ENCODE data around the gene PSME3IP1.
A peak's percentile ranks its signal among the peaks of the same experiment; 100 is the strongest.
"Not testable (repeated sequence)": the region's sequence is repeated elsewhere in the genome, so short reads cannot be mapped to it uniquely, and the experiment has no call there.

PSME3IP1 gene, protein sequence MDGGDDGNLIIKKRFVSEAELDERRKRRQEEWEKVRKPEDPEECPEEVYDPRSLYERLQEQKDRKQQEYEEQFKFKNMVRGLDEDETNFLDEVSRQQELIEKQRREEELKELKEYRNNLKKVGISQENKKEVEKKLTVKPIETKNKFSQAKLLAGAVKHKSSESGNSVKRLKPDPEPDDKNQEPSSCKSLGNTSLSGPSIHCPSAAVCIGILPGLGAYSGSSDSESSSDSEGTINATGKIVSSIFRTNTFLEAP

DNA sequence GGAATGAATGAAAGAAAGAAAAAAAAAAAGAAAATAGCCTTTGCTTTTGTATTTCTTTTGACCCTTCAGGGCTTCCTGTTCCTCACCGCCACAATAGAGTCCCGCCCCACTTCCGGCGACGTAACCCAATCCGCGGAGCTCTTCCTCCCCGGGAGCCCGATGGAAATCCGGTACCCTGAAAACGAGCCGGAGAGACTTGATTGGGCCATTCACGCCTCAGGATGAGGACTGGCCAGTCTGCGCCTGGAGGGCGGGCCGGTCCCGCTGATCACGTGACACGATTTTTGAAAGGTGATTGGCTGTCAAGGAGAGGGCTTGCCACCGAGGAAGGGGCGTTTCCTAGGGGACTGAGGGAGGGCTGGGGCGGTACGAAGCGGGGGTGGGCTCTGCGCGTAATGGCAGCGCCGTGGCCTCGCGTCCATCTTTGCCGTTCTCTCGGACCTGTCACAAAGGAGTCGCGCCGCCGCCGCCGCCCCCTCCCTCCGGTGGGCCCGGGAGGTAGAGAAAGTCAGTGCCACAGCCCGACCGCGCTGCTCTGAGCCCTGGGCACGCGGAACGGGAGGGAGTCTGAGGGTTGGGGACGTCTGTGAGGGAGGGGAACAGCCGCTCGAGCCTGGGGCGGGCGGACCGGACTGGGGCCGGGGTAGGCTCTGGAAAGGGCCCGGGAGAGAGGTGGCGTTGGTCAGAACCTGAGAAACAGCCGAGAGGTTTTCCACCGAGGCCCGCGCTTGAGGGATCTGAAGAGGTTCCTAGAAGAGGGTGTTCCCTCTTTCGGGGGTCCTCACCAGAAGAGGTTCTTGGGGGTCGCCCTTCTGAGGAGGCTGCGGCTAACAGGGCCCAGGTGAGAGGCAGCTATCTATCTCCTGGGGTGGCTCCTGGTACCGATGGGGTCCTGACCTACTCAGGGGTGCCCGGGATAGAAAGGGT lies at the start of gene PSME3IP1, which contains the start of gene RSPRY1:
Gene PSME3IP1, minus strand, starts transcription at position 95 of the 927 bp plus-strand sequence. CDS start 12,185 bp downstream, outside the sequence.
Gene RSPRY1, plus strand, starts transcription at position 385 of the 927 bp plus-strand sequence. CDS start 18,330 bp downstream, outside the sequence.
- DNase-seq = peak; percentile 99

DNA sequence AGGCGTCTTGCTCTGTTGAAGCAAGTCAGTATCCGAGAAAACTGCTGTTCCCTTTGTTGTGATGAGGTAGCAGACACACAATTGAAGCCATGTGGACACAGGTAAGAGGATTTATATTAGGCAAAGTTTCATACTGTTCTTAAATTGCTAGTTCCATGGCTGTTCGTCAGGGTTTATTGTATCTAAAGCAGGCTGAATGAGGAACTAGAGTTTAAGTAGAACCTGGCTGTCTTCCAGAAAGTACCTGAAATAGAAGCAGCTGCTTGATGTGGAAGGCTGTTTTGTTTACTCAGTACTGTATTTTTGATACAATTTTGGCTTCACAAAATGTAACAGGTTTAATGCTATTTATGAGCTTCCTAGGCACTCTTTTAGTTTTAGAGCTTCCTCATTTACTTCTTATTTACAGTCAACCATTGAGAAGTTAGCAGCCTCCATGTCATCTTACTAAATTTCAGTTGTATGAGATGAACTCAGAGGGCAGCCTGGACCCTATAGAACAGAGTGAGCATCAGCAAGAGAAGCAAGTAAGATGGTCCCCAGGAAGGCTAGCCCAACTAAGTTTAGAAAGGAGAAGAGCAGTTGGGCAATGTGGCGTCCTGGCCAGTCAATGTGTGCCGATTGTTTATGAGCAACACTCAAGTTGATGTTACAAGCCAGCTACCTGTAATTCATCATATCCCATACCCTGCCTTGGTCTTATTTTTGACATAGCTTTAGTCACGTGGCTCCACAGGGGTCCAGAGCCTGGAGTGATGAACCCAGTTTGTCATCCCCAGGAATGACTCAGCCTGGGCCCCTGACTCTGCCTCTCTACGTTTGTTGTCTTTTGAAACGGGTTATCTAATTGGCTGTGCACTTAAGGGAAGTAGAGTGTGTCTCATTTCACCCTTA lies 49.5 kb upstream of the PSME3IP1 start:
- DNase-seq = peak; percentile 26

DNA sequence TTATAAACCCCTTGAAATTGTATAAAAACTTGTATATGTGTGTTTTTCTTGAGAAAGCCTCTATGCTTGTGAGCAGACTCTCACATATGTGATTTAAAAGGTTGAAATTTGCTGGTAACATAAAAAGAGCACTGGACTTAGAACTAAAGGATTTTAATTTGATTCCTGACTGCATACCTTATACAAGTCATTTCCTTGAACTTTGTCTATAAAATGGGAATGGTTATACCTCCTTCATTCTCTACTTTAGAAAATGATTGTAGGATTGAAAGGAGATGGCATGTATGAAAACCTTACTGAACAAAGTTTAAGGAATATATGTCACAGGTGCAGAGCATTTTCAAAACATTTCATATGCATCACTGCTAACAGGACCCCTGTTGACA lies 48.9 kb upstream of the PSME3IP1 start:
- DNase-seq = no peak

DNA sequence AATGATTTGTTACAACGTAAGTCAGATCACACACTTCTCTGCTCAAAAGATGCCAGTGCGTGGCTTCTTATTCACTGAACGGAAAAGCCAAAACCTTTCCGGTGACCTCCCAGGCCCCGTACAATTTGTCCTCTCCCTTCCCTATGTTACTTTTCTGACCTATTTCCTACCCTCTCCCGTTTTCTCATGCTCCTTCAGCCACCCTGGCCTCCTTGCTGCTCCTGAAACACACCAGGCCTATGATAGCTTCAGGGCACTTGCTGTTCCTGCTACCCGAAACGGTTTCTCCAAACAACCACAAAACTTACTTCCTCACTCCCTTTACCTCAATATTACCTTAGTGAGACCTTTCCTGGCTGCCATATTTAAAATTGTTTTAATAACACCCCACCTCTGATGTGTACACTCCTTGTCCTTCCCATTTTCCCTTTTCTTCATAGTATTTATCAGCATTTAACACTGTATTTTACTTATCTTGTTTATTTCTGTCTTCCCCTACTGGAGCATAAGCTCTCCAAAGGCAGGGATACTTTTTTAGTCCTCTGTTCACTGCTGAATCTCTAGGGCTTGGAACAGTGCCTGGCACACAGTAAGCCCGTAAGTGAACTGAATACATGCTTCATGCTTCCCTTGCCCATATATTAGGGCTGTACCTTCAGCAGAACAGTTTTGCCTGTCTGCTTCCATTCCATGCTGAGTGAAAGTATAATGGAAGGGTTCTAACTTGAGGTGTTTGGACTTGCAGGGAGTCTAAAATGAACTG lies 48.3 kb upstream of the PSME3IP1 start:
- no peak for DNase-seq

DNA sequence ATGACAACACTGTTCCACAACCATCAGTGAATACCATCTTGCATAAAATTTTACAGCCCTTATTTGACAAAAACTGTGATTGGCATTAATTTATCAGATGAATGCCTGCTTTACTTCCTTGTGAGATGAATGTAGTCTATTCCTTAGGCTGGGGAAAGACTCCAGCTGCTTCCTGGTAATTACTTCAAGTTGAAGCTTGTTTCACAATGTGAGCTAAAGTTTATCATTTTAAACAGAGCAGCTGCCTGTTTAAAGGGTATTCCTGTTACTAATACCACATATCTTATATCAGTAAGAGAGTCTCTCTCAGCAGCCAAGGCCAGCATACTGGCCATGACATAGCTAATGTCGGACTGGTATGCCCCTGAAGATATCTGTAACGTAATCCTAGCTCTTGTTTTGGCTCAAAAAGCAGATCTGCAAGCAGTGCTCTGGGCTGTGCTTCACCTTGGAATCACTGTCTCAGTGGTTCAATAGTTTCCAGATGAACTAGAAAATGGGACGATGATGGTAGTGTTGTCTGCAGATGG lies 46.0 kb upstream of the PSME3IP1 start:
- no peak for DNase-seq

DNA sequence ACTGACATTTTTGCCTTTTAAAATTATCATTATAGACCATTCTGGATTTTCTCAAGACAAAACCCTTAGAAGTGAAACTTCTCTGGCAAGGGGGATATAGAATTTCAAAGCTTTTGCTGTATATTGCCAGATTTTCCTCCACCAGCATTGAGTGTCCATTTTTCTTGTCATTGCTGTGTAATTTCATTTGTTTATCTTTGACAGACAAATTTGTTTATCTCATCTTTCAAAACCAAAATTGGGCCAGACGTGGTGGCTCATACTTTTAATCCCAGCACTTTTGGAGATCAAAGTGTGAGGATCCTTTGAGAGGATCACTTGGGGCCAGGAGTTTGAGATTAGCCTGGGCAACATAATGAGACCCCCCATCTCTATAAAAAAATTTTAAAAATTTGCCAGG lies 43.2 kb upstream of the PSME3IP1 start:
- DNase-seq = no peak

DNA sequence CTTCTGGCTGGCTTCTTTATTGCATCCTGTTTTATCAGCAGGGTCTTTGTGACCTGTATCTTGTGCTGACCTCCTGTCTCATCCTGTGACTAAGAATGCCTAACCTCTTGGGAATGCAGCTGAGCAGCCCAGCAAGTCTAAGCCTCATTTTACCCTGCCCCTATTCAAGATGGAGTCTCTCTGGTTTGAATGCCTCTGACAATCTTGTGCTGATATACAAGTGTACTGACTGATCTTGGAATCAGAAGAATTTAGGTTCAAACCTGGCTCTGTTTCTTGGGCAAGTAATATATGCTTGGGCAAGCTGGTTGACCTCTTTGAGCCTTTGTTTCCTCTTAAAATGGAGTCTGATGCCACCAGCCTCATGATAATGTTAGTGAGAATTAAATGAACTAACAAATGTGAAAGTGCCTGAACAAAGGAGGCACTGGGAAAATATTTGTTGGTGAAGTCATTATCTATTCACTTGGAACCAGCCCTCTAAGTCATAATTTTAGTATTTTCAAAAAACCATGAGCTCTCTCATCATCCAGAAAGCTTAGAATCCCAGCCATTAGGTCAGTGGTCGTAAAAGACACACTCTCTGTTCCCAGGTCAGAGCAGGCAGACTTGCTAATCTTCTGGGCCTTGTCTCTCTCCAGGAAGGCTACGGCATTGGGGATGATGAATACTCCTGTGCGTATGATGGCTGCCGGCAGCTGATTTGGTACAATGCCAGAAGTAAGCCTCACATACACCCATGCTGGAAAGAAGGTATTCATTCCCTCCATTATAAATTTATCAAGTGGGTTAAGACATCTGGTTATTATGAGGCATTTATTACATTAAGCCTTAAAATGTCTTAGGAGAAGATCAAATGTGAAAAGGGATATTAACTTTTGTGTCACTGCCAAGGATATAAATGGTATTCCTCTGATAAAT lies 41.1 kb upstream of the PSME3IP1 start:
- DNase-seq = no peak

DNA sequence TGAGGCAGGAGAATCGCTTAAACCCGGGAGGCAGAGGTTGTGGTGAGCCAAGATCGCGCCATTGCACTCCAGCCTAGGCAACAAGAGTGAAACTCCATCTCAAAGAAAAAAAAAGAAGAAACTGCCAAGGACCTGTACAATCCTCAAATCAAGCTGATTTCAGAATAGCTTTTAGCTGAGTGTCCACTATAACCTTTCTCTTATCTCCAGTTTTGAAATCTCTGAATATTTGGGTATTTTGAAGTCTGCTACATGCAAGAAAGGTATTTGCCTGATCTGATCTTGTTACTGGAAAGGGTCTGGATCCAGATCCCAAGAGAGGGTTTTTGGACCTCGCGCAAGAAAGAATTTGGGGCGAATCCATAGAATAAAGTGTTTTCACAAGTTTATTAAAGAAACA lies 40.1 kb upstream of the PSME3IP1 start:
- no peak for DNase-seq

DNA sequence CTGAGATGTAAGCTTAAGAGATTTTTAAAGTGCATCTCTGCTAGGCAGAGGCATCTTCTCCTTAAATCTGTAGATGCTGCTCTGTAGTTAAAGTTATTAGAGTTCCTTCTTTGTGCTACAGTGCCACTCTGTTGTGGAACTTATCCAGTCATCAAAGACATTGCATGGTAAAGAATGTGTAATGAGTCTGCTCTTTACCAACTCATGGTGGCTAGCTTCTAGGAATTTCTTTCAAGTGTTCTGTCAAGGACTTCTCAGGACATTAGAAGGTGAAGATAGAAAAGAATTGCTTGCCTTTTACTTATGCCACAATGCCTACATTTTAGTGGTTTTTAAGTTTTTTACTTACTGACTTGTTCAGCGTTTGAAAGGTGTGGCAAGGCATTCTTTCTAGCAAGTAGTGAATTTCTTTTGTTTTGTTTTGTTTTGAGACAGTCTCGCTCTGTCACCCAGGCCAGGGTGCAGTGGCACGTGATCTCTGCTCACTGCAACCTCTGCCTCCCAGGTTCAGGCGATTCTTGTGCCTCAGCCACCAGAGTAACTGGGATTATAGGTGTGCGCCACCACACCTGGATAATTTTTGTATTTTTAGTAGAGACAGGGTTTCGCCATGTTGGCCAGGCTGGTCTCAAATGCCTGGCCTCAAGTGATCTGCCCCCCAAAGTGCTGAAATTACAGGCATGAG lies 39.0 kb upstream of the PSME3IP1 start:
- no peak for DNase-seq

DNA sequence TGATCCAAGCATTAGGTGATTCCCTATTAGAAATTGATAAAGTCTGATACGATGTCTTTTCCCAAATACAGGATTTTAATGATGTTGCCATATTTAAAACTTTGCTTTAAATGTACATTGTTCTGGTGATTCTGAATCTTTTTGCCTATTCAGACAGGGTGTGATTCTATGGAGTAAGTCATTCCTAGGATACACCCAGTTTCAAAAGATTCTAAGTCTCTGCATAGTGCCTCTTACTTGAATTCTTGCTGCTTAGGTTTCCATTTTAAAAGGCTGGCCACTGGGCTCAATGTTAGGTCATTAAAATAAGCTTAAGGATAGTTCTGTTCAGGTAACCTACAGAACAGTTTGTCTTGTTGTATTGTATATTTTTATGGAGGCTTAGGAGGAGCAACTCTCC lies 37.2 kb upstream of the PSME3IP1 start:
- DNase-seq = no peak

DNA sequence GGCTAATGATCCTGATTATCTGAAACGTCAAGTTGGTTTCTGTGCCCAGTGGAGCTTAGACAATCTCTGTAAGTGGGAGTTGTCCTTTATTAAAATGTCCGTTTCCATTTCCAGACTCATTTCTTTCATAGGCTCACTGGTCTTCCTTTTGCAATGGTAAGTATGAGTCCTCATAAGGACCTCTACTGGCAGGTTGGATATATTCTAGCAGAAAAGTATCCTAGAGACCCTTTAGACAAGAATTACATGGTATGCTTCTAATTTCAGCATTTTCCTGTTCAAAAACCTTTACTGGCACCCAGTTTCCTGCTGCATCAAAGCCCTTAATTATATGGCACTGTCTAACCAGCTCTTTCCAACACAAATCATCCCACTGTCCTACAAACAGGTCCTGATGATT lies 31.1 kb upstream of the PSME3IP1 start:
- no peak for DNase-seq

DNA sequence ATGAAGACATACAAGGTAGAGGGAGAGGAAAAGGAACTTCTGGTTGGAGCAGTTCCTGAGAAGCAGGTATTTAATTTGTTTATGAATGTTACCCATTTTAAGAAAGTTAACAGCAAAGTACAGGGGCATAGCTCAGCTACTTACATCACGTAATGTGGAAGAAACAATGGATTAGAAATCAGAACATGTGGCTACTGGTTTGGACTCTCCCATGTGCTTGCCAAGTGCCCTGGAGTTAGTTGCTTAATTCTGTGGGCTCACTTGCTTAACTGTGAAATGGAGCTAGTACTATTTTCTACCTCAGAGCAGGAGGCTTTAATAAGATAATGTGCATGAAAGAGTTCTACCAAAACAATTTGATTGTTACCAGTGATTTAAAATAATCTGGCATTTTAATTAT lies 27.6 kb upstream of the PSME3IP1 start:
- DNase-seq = no peak

DNA sequence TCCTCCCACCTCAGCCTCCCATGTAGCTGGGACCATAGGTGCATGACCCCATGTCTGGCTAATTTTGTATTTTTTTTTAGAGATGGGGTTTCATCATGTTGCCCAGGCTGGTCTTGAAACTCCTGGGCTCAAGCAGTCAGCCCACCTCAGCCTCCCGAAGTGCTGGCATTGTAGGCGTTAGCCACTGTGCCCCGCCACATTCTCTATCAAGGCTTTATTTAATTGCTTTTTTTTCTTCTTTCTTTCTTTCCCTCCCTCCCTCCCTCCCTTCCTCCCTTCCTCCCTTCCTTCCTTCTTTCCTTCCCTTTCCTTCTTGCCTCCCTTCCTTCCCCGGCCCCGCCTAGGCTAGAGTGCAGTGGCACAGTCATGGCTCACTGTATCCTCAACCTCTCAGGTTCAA lies 23.9 kb upstream of the PSME3IP1 start:
- DNase-seq = no peak

DNA sequence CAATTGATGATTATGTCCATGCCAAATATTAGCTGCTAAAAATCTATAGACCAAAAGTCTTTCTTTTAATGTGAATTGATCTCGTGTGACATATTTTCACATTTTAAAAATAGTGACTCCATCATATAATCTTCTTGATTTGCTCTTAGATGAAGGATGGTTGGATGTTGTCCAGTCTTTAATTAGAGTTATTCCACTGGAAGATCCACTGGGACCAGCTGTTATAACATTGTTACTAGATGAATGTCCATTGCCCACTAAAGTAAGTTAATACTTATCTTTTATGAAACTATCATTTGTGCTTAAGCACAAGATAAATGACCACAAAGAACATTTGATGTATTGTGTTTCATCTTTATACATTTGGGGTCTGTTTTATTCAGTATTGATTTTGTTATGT lies 23.1 kb upstream of the PSME3IP1 start:
- no peak for DNase-seq

DNA sequence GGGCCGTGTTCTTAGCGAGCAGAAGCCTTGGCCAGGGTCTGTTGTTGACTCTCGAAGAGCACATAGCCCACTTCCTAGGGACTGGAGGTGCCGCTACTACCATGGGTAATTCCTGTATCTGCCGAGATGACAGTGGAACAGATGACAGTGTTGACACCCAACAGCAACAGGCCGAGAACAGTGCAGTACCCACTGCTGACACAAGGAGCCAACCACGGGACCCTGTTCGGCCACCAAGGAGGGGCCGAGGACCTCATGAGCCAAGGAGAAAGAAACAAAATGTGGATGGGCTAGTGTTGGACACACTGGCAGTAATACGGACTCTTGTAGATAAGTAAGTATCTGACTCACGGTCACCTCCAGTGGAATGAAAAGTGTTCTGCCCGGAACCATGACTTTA lies 18.8 kb upstream of the PSME3IP1 start:
- no peak for DNase-seq

DNA sequence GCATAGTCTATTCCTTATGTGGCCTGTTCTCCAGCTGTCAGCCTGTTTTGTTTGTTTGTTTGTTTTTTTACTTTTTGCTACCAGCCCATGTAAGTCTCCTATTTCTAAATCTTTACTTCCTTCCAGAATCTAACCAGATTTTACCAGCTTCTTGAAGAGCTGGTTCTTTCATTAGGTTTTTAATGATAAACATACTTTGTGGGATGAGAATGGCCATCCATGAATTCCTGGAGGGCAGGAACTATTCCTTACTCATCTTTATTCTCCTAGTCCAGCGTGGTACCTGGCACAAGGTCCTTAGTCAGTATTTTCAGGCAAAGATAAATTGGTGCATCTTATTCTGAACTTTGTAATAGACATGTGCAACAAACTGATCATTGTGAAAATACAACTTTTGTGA lies 17.6 kb upstream of the PSME3IP1 start:
- DNase-seq = no peak

DNA sequence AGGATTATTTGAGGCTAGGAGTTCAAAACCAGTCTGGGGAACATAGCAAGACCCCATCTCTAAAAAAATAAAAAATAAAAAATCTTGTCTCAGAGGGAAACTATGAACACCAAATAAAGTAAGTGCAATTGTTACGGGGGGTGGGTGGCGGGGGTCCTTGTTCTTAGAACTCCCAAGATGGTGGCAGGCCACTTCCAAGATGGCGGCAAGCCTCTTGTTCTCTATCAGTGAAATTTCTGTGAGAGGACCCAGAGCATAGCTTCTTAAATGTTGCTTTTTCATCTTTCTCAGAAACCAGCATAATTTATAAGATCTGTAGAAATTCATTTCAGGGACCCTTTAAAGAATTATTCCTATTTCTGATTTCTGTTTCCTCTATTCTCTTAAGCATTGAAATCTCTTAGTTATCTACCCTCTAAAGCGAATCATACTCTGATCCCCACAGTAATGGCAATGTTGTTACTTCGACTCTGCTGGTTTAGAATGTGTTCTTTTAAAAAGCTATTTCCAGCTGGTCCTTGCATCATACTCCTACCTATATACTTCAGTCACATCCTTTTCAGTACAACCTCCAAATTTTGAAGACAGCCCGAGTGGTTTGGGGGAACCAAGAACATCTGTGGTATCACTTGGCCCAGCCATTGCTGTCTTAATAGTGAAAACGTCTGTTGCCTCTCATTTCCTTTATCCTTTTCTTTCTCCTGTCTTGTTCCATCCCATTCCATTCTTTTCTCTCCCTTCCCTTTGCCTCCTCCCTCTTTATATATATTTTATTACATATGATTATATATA lies 16.5 kb upstream of the PSME3IP1 start:
- DNase-seq = no peak

DNA sequence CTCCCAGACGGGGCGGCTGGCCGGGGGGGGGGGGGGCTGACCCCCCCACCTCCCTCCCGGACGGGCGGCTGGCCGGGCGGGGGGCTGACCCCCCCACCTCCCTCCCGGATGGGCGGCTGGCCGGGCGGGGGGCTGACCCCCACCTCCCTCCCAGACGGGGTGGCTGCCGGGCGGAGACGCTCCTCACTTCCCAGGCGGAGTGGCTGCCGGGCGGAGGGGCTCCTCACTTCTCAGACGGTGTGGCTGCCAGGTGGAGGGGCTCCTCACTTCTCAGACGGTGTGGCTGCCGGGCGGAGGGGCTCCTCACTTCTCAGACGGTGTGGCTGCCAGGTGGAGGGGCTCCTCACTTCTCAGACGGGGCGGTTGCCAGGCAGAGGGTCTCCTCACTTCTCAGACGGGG lies 15.1 kb upstream of the PSME3IP1 start:
- not testable (repeated sequence) for DNase-seq

DNA sequence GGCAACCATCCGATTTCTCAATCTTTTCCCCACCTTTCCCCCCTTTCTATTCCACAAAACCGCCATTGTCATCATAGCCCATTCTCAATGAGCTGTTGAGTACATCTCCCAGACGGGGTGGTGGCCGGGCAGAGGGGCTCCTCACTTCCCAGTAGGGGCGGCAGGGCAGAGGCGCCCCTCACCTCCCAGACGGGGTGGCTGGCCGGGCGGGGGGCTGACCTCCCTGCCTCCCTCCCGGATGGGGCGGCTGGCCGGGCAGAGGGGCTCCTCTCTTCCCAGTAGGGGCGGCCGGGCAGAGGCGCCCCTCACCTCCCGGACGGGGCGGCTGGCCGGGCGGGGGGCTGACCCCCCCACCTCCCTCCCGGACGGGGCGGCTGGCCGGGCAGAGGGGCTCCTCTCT lies 14.5 kb upstream of the PSME3IP1 start:
- DNase-seq = not testable (repeated sequence)

Measured in HCEC 1CT (cell line).